ENCODE data around the gene SAMD8.

SAMD8 gene

DNA sequence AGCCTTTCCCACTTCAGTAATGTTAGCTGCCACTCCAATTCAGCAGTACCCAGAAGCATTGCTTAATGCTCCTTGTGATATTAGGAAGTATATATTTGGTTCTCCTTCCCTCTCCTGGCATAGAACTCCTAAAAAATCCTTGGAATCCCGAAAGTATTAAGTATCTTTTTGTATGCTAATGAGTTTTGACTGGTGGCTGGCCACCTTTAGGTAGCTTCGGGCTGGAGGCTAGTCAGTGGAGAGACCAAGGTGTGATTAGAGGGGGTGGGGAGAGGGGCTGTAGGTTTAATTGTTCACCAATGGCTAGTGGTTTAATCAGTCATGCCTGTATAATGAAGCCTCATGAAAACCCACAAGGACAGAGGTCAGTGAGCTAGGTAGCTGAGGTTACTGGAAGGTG lies 112.1 kb downstream of the SAMD8 start:
- no peak for DNase-seq (ENCODE audit: low read depth)

DNA sequence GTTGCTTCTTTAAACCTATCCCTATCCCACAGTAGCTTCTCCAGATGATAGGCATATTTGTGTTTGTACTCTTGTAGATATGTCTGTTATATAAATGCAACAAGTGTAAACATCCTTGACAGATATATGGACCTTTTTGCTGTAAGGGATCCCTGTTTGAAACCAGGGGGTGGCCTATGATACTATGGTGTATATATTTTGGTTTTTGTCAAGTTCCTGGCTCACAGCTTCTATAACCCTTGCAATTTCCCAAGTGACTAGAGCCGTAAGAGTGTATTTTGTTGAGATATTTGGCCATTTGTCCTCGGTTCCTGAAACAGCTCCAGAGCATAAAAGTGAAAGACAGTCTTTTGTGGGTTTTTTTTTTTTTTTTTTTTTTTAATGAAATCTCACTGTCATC lies 114.6 kb downstream of the SAMD8 start:
- DNase-seq (ENCODE audit: low read depth) = no peak

DNA sequence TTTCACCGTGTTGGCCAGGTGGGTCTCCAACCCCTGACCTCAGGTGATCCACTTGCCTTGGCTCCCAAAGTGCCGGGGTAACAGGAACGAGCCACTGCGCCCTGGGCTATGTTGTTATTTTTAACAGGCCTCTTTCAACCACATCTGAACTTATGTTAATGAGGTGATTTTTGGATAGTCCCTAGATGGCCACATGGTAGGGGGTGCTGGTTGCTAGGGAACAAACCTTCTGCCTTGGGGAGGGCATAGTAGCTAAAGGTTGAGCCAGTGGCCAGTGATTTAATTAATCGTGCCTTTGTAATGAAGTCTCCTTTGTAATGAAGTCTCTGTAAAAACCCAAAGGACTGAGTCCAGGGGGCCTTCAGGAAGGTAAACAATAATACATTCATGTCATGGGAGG lies 115.2 kb downstream of the SAMD8 start:
- no peak for DNase-seq (ENCODE audit: low read depth)

DNA sequence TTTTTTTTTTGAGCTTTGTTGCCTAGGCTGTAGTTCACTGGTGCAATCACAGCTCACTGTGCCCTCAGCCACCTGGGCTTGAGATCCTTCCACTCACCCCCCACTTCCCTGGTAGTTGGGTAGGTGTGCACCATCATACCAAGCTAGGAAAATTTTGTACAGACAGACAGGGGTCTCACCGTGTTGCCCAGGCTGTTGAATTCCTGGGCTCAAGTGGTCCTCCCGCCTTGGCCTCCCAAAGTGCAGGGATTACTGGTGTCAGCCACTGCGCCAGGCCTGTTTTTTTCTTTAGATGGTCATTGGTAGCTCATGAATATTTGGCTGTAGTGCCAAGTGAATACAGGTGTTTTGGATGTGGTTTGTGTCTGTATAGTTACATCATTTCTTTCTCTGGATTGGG lies 116.8 kb downstream of the SAMD8 start:
- DNase-seq (ENCODE audit: low read depth) = no peak

DNA sequence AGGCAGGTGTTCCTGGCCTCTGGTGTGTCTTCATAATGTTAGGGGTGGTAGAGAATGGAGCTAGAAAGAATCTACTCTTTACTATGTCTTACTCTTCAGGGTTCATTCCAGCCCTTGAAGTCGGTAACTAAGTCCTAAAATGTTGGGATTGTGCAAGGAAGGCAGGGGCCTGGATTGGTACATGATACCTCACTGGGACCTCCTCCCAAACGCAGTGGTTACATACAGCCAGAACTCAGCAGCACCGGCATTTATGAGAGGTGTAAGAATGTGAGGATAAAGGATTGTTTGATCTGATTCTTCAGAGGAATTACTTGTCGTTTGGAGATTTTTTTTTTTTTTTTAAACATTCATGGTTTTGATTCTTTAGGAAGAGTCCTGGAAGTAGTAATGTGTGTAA lies 117.4 kb downstream of the SAMD8 start:
- DNase-seq (ENCODE audit: low read depth) = no peak

DNA sequence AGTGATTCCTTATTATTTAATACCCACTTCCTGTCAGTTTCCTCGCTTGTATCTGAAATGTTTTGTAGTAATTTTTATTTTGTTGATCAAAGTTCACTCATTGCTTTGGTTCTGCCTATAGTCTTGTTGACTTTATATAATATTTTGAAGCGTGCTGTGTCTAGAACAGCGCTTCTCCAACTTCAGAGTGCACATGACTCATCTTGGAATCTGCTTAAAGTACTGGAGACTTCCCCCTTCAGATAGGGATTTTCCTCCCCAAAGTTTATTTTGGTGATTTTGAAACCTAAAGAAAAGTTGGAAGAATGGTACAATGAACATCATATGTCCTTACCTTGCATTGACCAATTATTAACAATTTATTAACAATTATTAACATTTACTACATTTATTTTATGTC lies 118.5 kb downstream of the SAMD8 start:
- DNase-seq (ENCODE audit: low read depth) = no peak

DNA sequence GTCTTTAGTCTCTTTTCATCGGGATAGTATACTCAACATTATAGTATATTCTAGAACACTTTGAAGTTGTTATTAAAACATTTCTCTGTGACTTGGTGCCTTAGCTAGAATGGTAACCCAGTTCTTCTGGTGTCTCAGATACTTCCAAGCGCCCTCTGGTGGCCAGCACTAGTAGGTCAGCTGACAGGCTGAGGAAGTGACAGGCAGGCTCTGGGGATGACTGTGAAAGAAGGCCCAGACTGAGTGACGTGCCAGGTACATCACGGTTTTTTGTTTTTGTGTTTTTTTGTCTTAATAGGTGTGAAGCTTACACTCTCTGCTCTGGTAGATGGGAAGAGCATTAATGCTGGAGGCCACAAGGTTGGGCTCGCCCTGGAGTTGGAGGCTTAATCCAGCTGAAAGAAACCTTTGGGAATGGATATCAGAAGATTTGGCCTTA lies 119.2 kb downstream of the SAMD8 start:
- DNase-seq (ENCODE audit: low read depth) = peak; percentile 48
